GM15510 (cell line): ENCODE measurements around the gene MT1A.

ENCODE experiments used
- POLR2A ChIP-seq: IDR thresholded peaks from 3 replicates; pipeline ENCODE4 v1.6.1; 2011; ENCODE audit warnings: borderline replicate concordance; ENCODE audit not compliant: insufficient read length; ENCODE audit errors: extremely low read depth

The MT1A gene

GRCh38 chr16:56623637-56624036, 14.8 kb upstream of the MT1A start:
- no peak for TF ChIP-seq POLR2A

- TF ChIP-seq POLR2A, result peak; percentile 46
These were observed 13.1 kb upstream of the MT1A start, which contains the start of gene MT1E for GRCh38 chr16:56625140-56625942. TSS of gene MT1E (plus strand) at chr16:56625781. CDS start at chr16:56625852, 71 bp downstream.

GRCh38 chr16:56625943-56626654, 12.4 kb upstream of the MT1A start:
- TF ChIP-seq POLR2A, result no peak

GRCh38 chr16:56626685-56627084, 11.8 kb upstream of the MT1A start:
- no peak for TF ChIP-seq POLR2A

GRCh38 chr16:56628486-56629350, 9.7 kb upstream of the MT1A start:
- no peak for TF ChIP-seq POLR2A

- no peak for TF ChIP-seq POLR2A
These were observed 8.9 kb upstream of the MT1A start for GRCh38 chr16:56629531-56629930.

- no peak for TF ChIP-seq POLR2A
These were observed 8.3 kb upstream of the MT1A start for GRCh38 chr16:56630134-56630533.

- TF ChIP-seq POLR2A, result no peak
These were observed 7.3 kb upstream of the MT1A start for GRCh38 chr16:56631197-56631596.

- no peak for TF ChIP-seq POLR2A
These were observed 6.7 kb upstream of the MT1A start for GRCh38 chr16:56631832-56632155.

GRCh38 chr16:56632156-56632847, 6.2 kb upstream of the MT1A start, which contains the start of gene MT1M:
TSS of gene MT1M (plus strand) at chr16:56632659. CDS start at chr16:56632732, 73 bp downstream.
- no peak for TF ChIP-seq POLR2A

- no peak for TF ChIP-seq POLR2A
These were observed 5.6 kb upstream of the MT1A start for GRCh38 chr16:56632848-56633365.

- TF ChIP-seq POLR2A, result no peak
These were observed 4.9 kb upstream of the MT1A start for GRCh38 chr16:56633535-56633934.

- TF ChIP-seq POLR2A, result no peak
These were observed 3.6 kb upstream of the MT1A start for GRCh38 chr16:56634715-56635440.
